ENCODE measurements around the gene CDK9. TPM values are rescaled to one million over a fixed set of nuclear protein-coding genes. Genes with fewer than 3 reads are reported as not detected.

CDK9 gene
- total and polyA plus RNA-seq, 2 experiments from 2014 or later, result 58.5 to 84.3 TPM

GRCh38 chr9:127825319-127826051 is 39.7 kb downstream of the CDK9 start:
- DNase-seq (ENCODE audit: low spot score) (peak; percentile 97), ATAC-seq (peak; percentile 87)
- H3K4me1 Mint-ChIP-seq, result peaks cover 34% of the 10 kb centered on the region
- H3K9me3 Mint-ChIP-seq, result no peaks in the 10 kb centered on the region; the same call in 2 of the 3 replicates
- Histone ChIP-seq H3K27ac (ENCODE audit: low read depth) (no peak overlapping the region), H3K4me2 (peak overlapping the region; percentile 65), H3F3A (replicated peaks; ENCODE audit: low read depth) (peaks cover 14% of the 10 kb centered on the region), H3K9me2 (ENCODE audit: insufficient read depth) (no peaks in the 10 kb centered on the region), H3K4me1 (ENCODE audit: insufficient read depth) (peaks cover 8% of the 10 kb centered on the region), H3K79me2 (replicated peaks; ENCODE audit: insufficient read depth) (no peaks in the 10 kb centered on the region), H3K27me3 (ENCODE audit: insufficient read depth) (peaks cover 12% of the 10 kb centered on the region; the same call in 1 of the 2 replicates), H4K20me1 (replicated peaks; ENCODE audit: insufficient read depth) (no peaks in the 10 kb centered on the region), H3K36me3 (ENCODE audit: insufficient read depth) (no peaks in the 10 kb centered on the region; the same call in 1 of the 2 replicates), H3K4me3 (peak overlapping the region; percentile 45; the same call in 1 of the 2 replicates), H2AFZ (peak overlapping the region; percentile 66)
- no peaks in the 10 kb centered on the region for H3K36me3 Mint-ChIP-seq (ENCODE audit: low read depth)
- TF ChIP-seq ZNF331 (CRISPR knock-in tag; IDR thresholded peaks at IDR 0.05; ENCODE audit: low read depth) (no peak), STAT1 (IDR thresholded peaks at IDR 0.05; ENCODE audit: unreplicated experiment) (no peak), CTCF (conservative IDR thresholded peaks at IDR 0.05; ENCODE audit: low read depth in 2 of 2) (peak; percentile 55 to 82), POLR2AphosphoS5 (IDR thresholded peaks at IDR 0.05; ENCODE audit: low read depth) (peak; percentile 65), EZH2 (IDR thresholded peaks at IDR 0.05; ENCODE audit: low read depth, unreplicated experiment) (no peak), NANOG (IDR thresholded peaks at IDR 0.05; ENCODE audit: borderline replicate concordance) (no peak), CREB1 (CRISPR knock-in tag; IDR thresholded peaks at IDR 0.05; ENCODE audit: low read depth) (no peak), ZNF462 (CRISPR knock-in tag; IDR thresholded peaks at IDR 0.05) (no peak), ZNF114 (CRISPR knock-in tag; IDR thresholded peaks at IDR 0.05) (no peak), REST (IDR thresholded peaks at IDR 0.05; ENCODE audit: unreplicated experiment) (no peak), JUNB (IDR thresholded peaks at IDR 0.05; ENCODE audit: unreplicated experiment) (no peak), EZH2phosphoT487 (IDR thresholded peaks at IDR 0.05; ENCODE audit: unreplicated experiment) (no peak)
- TF ChIP-seq, protein P1, sequence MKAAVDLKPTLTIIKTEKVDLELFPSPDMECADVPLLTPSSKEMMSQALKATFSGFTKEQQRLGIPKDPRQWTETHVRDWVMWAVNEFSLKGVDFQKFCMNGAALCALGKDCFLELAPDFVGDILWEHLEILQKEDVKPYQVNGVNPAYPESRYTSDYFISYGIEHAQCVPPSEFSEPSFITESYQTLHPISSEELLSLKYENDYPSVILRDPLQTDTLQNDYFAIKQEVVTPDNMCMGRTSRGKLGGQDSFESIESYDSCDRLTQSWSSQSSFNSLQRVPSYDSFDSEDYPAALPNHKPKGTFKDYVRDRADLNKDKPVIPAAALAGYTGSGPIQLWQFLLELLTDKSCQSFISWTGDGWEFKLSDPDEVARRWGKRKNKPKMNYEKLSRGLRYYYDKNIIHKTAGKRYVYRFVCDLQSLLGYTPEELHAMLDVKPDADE (IDR thresholded peaks at IDR 0.05), result no peak
- peak overlapping the region; percentile 70 for H3K4me3 Mint-ChIP-seq
- H3K27ac Mint-ChIP-seq, result peak overlapping the region; percentile 77; the same call in 1 of the 2 replicates
- peaks cover 21% of the 10 kb centered on the region for H3K27me3 Mint-ChIP-seq (ENCODE audit: insufficient read depth, low read depth, poor library complexity)
